A673 (cell line): ENCODE data around the gene ATPAF1. TPM values are rescaled to one million over a fixed set of nuclear protein-coding genes. Genes with fewer than 3 reads are reported as not detected.

Experiments used
- BruUV-seq: library from RNA; stranded (reverse); fragments of 400-500 nt; replicated peaks from 2 replicates; lab custom pipeline; 2021; lab: Mats Ljungman, UMichigan
- CTCF ChIA-PET: fragments of 300-600 bp; sonication (Branson Sonifier 250); formaldehyde crosslinking; loops from one replicate; lab custom pipeline; 2022; ENCODE audit warnings: antibody characterized with exemption; lab: Charles Lee
- POLR2A ChIA-PET: fragments of 300-600 bp; sonication (Branson Sonifier 250); formaldehyde crosslinking; loops from one replicate; lab custom pipeline; 2022; ENCODE audit warnings: antibody characterized with exemption; ENCODE audit not compliant: low non-redundant PET; lab: Charles Lee
- DNase-seq: peaks from one replicate; pipeline ENCODE4 v3.0.0-alpha.2; 2015; ENCODE audit warnings: low spot score
- H3K27ac ChIP-seq: fragments of 200-600 bp; sonication (generic); 2 replicates; pipeline ENCODE4 v1.5.1; 2016; ENCODE audit warnings: mixed run types, low read depth, mild to moderate bottlenecking, mixed read lengths, antibody characterized with exemption, low read length; ENCODE audit not compliant: poor library complexity, severe bottlenecking
- H3K27me3 ChIP-seq: fragments of 200-600 bp; sonication (generic); replicated peaks from 2 replicates; pipeline ENCODE4 v1.6.1; 2017; ENCODE audit warnings: mixed run types, low read depth, mild to moderate bottlenecking, mixed read lengths, antibody characterized with exemption, low read length; ENCODE audit not compliant: insufficient read depth, poor library complexity
- H3K36me3 ChIP-seq: fragments of 200-600 bp; sonication (generic); 2 replicates; pipeline ENCODE4 v1.6.1; 2016; ENCODE audit warnings: mixed run types, mild to moderate bottlenecking, mixed read lengths, antibody characterized with exemption, low read length; ENCODE audit not compliant: insufficient read depth, poor library complexity, severe bottlenecking
- H3K4me1 ChIP-seq: fragments of 200-600 bp; sonication (generic); 2 replicates; pipeline ENCODE4 v1.6.1; 2017; ENCODE audit warnings: mixed run types, mild to moderate bottlenecking, mixed read lengths, antibody characterized with exemption, low read length; ENCODE audit not compliant: insufficient read depth, poor library complexity, severe bottlenecking
- H3K4me3 ChIP-seq: fragments of 200-600 bp; sonication (generic); 2 replicates; pipeline ENCODE4 v1.5.1; 2016; ENCODE audit warnings: low read depth, mixed run types, mild to moderate bottlenecking, mixed read lengths, low read length; ENCODE audit not compliant: poor library complexity, severe bottlenecking
- H3K9me3 ChIP-seq: fragments of 200-600 bp; sonication (generic); 2 replicates; pipeline ENCODE4 v1.6.1; 2016; ENCODE audit warnings: mixed run types, low read depth, mild to moderate bottlenecking, mixed read lengths, antibody characterized with exemption, low read length; ENCODE audit not compliant: poor library complexity, severe bottlenecking
- EZH2 ChIP-seq: fragments of 200-600 bp; sonication (generic); IDR thresholded peaks from 2 replicates; pipeline ENCODE4 v1.6.1; 2017; ENCODE audit warnings: borderline replicate concordance, low read depth, mild to moderate bottlenecking, mixed read lengths, antibody characterized with exemption, low read length; ENCODE audit not compliant: poor library complexity, severe bottlenecking
- intact Hi-C: fragments of 100-400 bp; cut with micrococcal nuclease; formaldehyde crosslinking; loops from one replicate; pipeline ENCODE4 v1.10.0; 2022; ENCODE audit not compliant: unreplicated experiment
- total RNA-seq: library from RNA; stranded (reverse); gene quantifications from 2 replicates; pipeline ENCODE4 v1.2.3, GENCODE V29; 2021
- TF ChIP-seq, protein P1 (sequence below): fragments of 300-800, 200-600 bp; sonication (generic); conservative IDR thresholded peaks from 2 replicates; pipeline ENCODE4 v1.5.1; 2017; ENCODE audit warnings: low read depth, mild to moderate bottlenecking, antibody characterized with exemption, low read length, moderate library complexity, mixed read lengths

Gene ATPAF1
- total RNA-seq, 1 experiment from 2014 or later, result 41.7 TPM

GRCh38 chr1:46673749-46674182, 5.6 kb upstream of the ATPAF1 start:
- peaks cover 17% of the 10 kb centered on the region for H3K36me3 ChIP-seq
- H3K9me3 ChIP-seq, result no peaks in the 10 kb centered on the region
- ChIA-PET CTCF (no interaction called here), POLR2A (no interaction called here)
- H3K4me3 ChIP-seq, result no peak overlapping the region
- no peaks in the 10 kb centered on the region for H3K4me1 ChIP-seq
- TF ChIP-seq, protein P1, sequence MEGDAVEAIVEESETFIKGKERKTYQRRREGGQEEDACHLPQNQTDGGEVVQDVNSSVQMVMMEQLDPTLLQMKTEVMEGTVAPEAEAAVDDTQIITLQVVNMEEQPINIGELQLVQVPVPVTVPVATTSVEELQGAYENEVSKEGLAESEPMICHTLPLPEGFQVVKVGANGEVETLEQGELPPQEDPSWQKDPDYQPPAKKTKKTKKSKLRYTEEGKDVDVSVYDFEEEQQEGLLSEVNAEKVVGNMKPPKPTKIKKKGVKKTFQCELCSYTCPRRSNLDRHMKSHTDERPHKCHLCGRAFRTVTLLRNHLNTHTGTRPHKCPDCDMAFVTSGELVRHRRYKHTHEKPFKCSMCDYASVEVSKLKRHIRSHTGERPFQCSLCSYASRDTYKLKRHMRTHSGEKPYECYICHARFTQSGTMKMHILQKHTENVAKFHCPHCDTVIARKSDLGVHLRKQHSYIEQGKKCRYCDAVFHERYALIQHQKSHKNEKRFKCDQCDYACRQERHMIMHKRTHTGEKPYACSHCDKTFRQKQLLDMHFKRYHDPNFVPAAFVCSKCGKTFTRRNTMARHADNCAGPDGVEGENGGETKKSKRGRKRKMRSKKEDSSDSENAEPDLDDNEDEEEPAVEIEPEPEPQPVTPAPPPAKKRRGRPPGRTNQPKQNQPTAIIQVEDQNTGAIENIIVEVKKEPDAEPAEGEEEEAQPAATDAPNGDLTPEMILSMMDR, result no peak
- DNase-seq, result no peak
- no TSS peak for BruUV-seq
- intact Hi-C loops, result no loop called here
- H3K27ac ChIP-seq, result no peak overlapping the region
- no peaks in the 10 kb centered on the region for H3K27me3 ChIP-seq

GRCh38 chr1:46672696-46673095, 4.5 kb upstream of the ATPAF1 start:
- intact Hi-C loops, result no loop called here

DNA sequence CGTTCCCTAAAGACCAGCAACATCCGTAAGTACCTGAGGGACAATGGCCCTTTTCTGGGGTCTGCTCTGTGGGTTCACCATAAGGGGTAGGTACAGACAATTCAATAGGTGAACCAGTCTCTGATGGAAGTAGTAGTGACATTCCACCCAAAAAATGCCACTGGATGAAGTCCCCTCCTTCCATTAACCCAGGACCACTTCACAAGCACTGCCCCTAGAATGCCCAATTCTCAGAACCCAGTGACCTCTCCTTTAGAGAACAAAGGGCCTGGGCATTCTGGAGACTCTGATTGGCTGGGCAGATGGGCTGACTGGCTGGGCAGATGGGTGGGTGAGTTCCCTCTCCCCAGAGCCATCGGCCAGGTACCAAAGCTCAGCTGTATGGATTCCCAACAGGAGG, 3.4 kb upstream of the ATPAF1 start, which contains the start of gene TEX38:
Gene TEX38, plus strand, starts transcription at position 301 of the 400 bp plus-strand sequence. Its CDS starts 81 bp downstream, at position 382.
- BruUV-seq, result no TSS peak
- H3K27me3 ChIP-seq, result no peaks in the 10 kb centered on the region
- TF ChIP-seq EZH2, result no peak
- TF ChIP-seq, protein P1, result no peak
- POLR2A ChIA-PET, result no interaction called here
- H3K36me3 ChIP-seq, result peaks cover 4% of the 10 kb centered on the region
- intact Hi-C loops, result no loop called here
- DNase-seq, result no peak
- CTCF ChIA-PET, result no interaction called here
- H3K4me3 ChIP-seq, result no peak within 1 kb of the TSS
- H3K9me3 ChIP-seq, result no peaks in the 10 kb centered on the region
- H3K4me1 ChIP-seq, result peaks cover 11% of the 10 kb centered on the region
- no peak within 1 kb of the TSS for H3K27ac ChIP-seq

More at GRCh38 chr1:46672696-46673095, 4.5 kb upstream of the ATPAF1 start:
- H3K27me3 ChIP-seq, result no peaks in the 10 kb centered on the region
- CTCF ChIA-PET, result no interaction called here
- no peak overlapping the region for H3K27ac ChIP-seq
- no peak overlapping the region for H3K4me3 ChIP-seq
- H3K36me3 ChIP-seq, result peaks cover 7% of the 10 kb centered on the region
- no peaks in the 10 kb centered on the region for H3K4me1 ChIP-seq
- DNase-seq, result no peak
- POLR2A ChIA-PET, result no interaction called here
- TF ChIP-seq, protein P1, result no peak
- no peak for TF ChIP-seq EZH2
- no peaks in the 10 kb centered on the region for H3K9me3 ChIP-seq
- no TSS peak for BruUV-seq
